ENCODE data around the gene KPNA3. TPM values are rescaled to one million over a fixed set of nuclear protein-coding genes. Genes with fewer than 3 reads are reported as not detected.
"Not testable (repeated sequence)": the region's sequence is repeated elsewhere in the genome, so short reads cannot be mapped to it uniquely, and the experiment has no call there.

KPNA3 gene
- total RNA-seq, 4 donors from 2014 or later = 23.1 to 29.2 (median 24.9) TPM

- intact Hi-C loops (cut with DNase I; ENCODE audit: low total_unique reads) (no loop called here), in situ Hi-C loops (cut with MboI; ENCODE audit: low pct_ligation_motif_present in 1 of 4, low pct_unique_long_range_greater_than_20kb in 1 of 4, low sequenced_read_pairs in 3 of 4) (no loop called here)
- 46 to 64% methylated on average over 2 of the region's 2 CpGs for WGBS, 2 donors (ENCODE audit: low coverage in 1 of 2)
- no peak for DNase-seq
- Histone ChIP-seq H3K27ac (no peak overlapping the region), H3K4me3 (no peak overlapping the region), H3K36me3 (peaks cover 0 to 29% (median 9%) of the 10 kb centered on the region in 4 donors), H3K9me3 (peaks cover 0 to 15% of the 10 kb centered on the region in 2 donors), H3K27me3 (no peaks in the 10 kb centered on the region), H3K4me1 (no peaks in the 10 kb centered on the region)
- TF ChIP-seq POLR2AphosphoS5 (IDR thresholded peaks at IDR 0.05) (no peak), POLR2A (IDR thresholded peaks at IDR 0.05) (no peak), EP300 (IDR thresholded peaks at IDR 0.05; ENCODE audit: low read depth) (no peak)
- TF ChIP-seq, protein P1, sequence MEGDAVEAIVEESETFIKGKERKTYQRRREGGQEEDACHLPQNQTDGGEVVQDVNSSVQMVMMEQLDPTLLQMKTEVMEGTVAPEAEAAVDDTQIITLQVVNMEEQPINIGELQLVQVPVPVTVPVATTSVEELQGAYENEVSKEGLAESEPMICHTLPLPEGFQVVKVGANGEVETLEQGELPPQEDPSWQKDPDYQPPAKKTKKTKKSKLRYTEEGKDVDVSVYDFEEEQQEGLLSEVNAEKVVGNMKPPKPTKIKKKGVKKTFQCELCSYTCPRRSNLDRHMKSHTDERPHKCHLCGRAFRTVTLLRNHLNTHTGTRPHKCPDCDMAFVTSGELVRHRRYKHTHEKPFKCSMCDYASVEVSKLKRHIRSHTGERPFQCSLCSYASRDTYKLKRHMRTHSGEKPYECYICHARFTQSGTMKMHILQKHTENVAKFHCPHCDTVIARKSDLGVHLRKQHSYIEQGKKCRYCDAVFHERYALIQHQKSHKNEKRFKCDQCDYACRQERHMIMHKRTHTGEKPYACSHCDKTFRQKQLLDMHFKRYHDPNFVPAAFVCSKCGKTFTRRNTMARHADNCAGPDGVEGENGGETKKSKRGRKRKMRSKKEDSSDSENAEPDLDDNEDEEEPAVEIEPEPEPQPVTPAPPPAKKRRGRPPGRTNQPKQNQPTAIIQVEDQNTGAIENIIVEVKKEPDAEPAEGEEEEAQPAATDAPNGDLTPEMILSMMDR (IDR thresholded peaks at IDR 0.05) = no peak
Observed at GRCh38 chr13:49711218-49711863, 81.1 kb downstream of the KPNA3 start.

- peaks cover 0 to 34% (median 15%) of the 10 kb centered on the region in 4 donors for H3K36me3 ChIP-seq
- H3K4me1 ChIP-seq; H3K9me3 ChIP-seq; DNase-seq; in situ Hi-C loops (cut with MboI; ENCODE audit: low pct_ligation_motif_present in 1 of 4, low pct_unique_long_range_greater_than_20kb in 1 of 4, low sequenced_read_pairs in 3 of 4); H3K4me3 ChIP-seq; H3K27me3 ChIP-seq; H3K27ac ChIP-seq; intact Hi-C loops (cut with DNase I; ENCODE audit: low total_unique reads): not testable (repeated sequence)
- 98 to 99% methylated on average over 7 of the region's 7 CpGs for WGBS, 2 donors (ENCODE audit: low coverage in 1 of 2)
Observed at GRCh38 chr13:49704264-49704663, 88.2 kb downstream of the KPNA3 start.

GRCh38 chr13:49701491-49701890 is 91.0 kb downstream of the KPNA3 start:
- Histone ChIP-seq H3K4me3 (no peak overlapping the region), H3K9me3 (no peaks in the 10 kb centered on the region), H3K27me3 (no peaks in the 10 kb centered on the region), H3K36me3 (peaks cover 0 to 30% (median 13%) of the 10 kb centered on the region in 4 donors), H3K27ac (no peak overlapping the region), H3K4me1 (no peaks in the 10 kb centered on the region)
- in situ Hi-C loops (cut with MboI; ENCODE audit: low pct_ligation_motif_present in 1 of 4, low pct_unique_long_range_greater_than_20kb in 1 of 4, low sequenced_read_pairs in 3 of 4) (no loop called here), intact Hi-C loops (cut with DNase I; ENCODE audit: low total_unique reads) (no loop called here)
- no peak for DNase-seq
- TF ChIP-seq, protein P1 (IDR thresholded peaks at IDR 0.05) = no peak
- TF ChIP-seq EP300 (IDR thresholded peaks at IDR 0.05; ENCODE audit: low read depth) (no peak), POLR2AphosphoS5 (IDR thresholded peaks at IDR 0.05) (no peak), POLR2A (IDR thresholded peaks at IDR 0.05) (no peak)

DNA sequence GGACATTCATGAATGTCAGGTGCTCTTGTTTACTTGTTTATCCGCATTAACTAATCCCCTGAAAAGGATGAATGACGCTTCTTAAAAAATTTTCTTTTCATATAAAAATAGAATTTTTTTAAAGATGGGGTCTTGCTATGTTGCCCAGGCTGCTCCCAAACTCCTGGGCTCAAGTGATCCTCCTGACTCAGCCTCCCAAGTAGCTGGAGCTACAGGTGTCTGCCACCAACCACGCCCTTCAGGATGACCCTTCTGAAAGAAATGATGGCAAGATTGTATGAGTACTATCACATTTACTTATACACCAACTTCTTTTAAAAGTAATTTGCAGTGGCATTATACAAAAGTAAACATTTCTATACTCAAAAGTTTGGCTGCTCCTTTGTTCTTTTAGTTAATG is 95.0 kb downstream of the KPNA3 start:
- in situ Hi-C loops (cut with MboI; ENCODE audit: low pct_ligation_motif_present in 1 of 4, low pct_unique_long_range_greater_than_20kb in 1 of 4, low sequenced_read_pairs in 3 of 4) (no loop called here), intact Hi-C loops (cut with DNase I; ENCODE audit: low total_unique reads) (no loop called here)
- 98 to 100% methylated on average over 2 to 3 of the region's 3 CpGs for WGBS, 2 donors (ENCODE audit: low coverage in 1 of 2)
- DNase-seq = no peak
- TF ChIP-seq POLR2A (IDR thresholded peaks at IDR 0.05) (no peak), EP300 (IDR thresholded peaks at IDR 0.05; ENCODE audit: low read depth) (no peak), POLR2AphosphoS5 (IDR thresholded peaks at IDR 0.05) (no peak)
- TF ChIP-seq, protein P1 (IDR thresholded peaks at IDR 0.05) = no peak
- Histone ChIP-seq H3K27me3 (no peaks in the 10 kb centered on the region), H3K9me3 (no peaks in the 10 kb centered on the region), H3K27ac (no peak overlapping the region), H3K4me3 (no peak overlapping the region), H3K4me1 (peaks cover 0 to 6% (median 0%) of the 10 kb centered on the region in 4 donors), H3K36me3 (peaks cover 0 to 17% (median 7%) of the 10 kb centered on the region in 4 donors)

GRCh38 chr13:49694446-49694845 is 98.0 kb downstream of the KPNA3 start:
- Histone ChIP-seq H3K4me3 (no peak overlapping the region), H3K4me1 (peaks cover 0 to 16% (median 13%) of the 10 kb centered on the region in 4 donors), H3K36me3 (no peaks in the 10 kb centered on the region), H3K9me3 (no peaks in the 10 kb centered on the region), H3K27me3 (no peaks in the 10 kb centered on the region), H3K27ac (no peak overlapping the region)
- in situ Hi-C loops (cut with MboI; ENCODE audit: low pct_ligation_motif_present in 1 of 4, low pct_unique_long_range_greater_than_20kb in 1 of 4, low sequenced_read_pairs in 3 of 4) (no loop called here), intact Hi-C loops (cut with DNase I; ENCODE audit: low total_unique reads) (no loop called here)
- WGBS, 2 donors (ENCODE audit: low coverage in 1 of 2) = 81 to 100% methylated on average over 1 of the region's 1 CpG
- TF ChIP-seq EP300 (IDR thresholded peaks at IDR 0.05; ENCODE audit: low read depth) (no peak), POLR2AphosphoS5 (IDR thresholded peaks at IDR 0.05) (no peak), POLR2A (IDR thresholded peaks at IDR 0.05) (no peak)
- TF ChIP-seq, protein P1 (IDR thresholded peaks at IDR 0.05) = no peak
- no peak for DNase-seq
